ENCODE data around the gene RALY. TPM values are rescaled to one million over a fixed set of nuclear protein-coding genes. Genes with fewer than 3 reads are reported as not detected.

The RALY gene
- total RNA-seq, 6 donors from 2014 or later = 116 to 157 (median 147) TPM

DNA sequence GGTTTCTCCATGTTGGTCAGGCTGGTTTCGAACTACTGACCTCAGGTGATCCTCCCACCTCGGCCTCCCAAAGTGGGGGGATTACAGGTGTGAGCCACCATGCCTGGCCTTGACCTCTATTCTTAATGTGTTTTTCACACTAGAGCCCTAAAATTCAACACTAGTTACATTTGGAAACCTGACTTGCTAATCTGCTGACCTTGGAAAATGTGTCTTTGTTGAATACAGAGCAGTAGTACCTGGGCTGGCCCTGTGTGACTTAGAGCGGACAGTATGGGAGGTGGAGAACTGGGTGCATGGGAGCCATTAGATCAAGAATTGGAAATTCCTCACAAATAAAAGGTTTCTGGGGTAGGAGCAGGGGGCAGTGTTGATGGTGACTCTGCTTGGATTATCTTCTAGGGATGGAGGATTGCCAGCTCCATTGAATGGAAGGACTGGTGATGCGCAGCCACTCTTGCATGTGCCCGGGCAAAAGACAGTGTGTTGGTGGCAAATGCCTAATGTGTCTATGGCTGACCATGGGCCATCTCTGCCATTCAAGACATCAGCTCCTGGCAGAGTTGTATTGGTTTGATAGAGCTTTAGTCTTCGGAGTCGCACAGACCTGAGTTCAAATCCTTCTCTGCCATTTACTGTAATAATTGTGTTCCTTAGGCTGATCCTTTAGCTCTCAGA, 53.4 kb downstream of the RALY start:
- Histone ChIP-seq H3K4me1 (peaks cover 24 to 78% (median 53%) of the 10 kb centered on the region in 4 donors), H3K36me3 (no peaks in the 10 kb centered on the region), H3K27ac (no peak overlapping the region), H3K4me3 (no peak overlapping the region), H3K9me3 (no peaks in the 10 kb centered on the region), H3K27me3 (no peaks in the 10 kb centered on the region)
- WGBS, 2 donors = 96 to 98% methylated on average over 7 of the region's 7 CpGs
- ATAC-seq (ENCODE audit: low FRiP score in 2 of 2) (no peak), DNase-seq (no peak)
- no peak for TF ChIP-seq POLR2AphosphoS5 (IDR thresholded peaks at IDR 0.05)
- TF ChIP-seq EP300 (IDR thresholded peaks at IDR 0.05) = no peak
- TF ChIP-seq POLR2A (IDR thresholded peaks at IDR 0.05) = no peak
- TF ChIP-seq, protein P1, sequence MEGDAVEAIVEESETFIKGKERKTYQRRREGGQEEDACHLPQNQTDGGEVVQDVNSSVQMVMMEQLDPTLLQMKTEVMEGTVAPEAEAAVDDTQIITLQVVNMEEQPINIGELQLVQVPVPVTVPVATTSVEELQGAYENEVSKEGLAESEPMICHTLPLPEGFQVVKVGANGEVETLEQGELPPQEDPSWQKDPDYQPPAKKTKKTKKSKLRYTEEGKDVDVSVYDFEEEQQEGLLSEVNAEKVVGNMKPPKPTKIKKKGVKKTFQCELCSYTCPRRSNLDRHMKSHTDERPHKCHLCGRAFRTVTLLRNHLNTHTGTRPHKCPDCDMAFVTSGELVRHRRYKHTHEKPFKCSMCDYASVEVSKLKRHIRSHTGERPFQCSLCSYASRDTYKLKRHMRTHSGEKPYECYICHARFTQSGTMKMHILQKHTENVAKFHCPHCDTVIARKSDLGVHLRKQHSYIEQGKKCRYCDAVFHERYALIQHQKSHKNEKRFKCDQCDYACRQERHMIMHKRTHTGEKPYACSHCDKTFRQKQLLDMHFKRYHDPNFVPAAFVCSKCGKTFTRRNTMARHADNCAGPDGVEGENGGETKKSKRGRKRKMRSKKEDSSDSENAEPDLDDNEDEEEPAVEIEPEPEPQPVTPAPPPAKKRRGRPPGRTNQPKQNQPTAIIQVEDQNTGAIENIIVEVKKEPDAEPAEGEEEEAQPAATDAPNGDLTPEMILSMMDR (IDR thresholded peaks at IDR 0.05) = no peak

- Histone ChIP-seq H3K4me3 (no peak overlapping the region), H3K36me3 (no peaks in the 10 kb centered on the region), H3K27ac (no peak overlapping the region), H3K9me3 (no peaks in the 10 kb centered on the region), H3K4me1 (peaks cover 30 to 78% (median 52%) of the 10 kb centered on the region in 4 donors), H3K27me3 (no peaks in the 10 kb centered on the region)
- no peak for ATAC-seq (ENCODE audit: low FRiP score in 2 of 2)
- TF ChIP-seq EP300 (IDR thresholded peaks at IDR 0.05) (no peak), POLR2AphosphoS5 (IDR thresholded peaks at IDR 0.05) (no peak), POLR2A (IDR thresholded peaks at IDR 0.05) (no peak)
- TF ChIP-seq, protein P1 (IDR thresholded peaks at IDR 0.05) = no peak
- WGBS, 2 donors = 50 to 75% methylated on average over 4 of the region's 4 CpGs
- DNase-seq = no peak
Measured at GRCh38 chr20:34047917-34048316, 54.2 kb downstream of the RALY start.

GRCh38 chr20:34049389-34049788, 55.7 kb downstream of the RALY start:
- Histone ChIP-seq H3K9me3 (no peaks in the 10 kb centered on the region), H3K36me3 (no peaks in the 10 kb centered on the region), H3K27me3 (no peaks in the 10 kb centered on the region), H3K4me1 (peaks cover 33 to 71% (median 49%) of the 10 kb centered on the region in 4 donors), H3K27ac (no peak overlapping the region), H3K4me3 (no peak overlapping the region)
- TF ChIP-seq, protein P1 (IDR thresholded peaks at IDR 0.05) = no peak
- TF ChIP-seq EP300 (IDR thresholded peaks at IDR 0.05) = no peak
- no peak for TF ChIP-seq POLR2A (IDR thresholded peaks at IDR 0.05)
- no peak for TF ChIP-seq POLR2AphosphoS5 (IDR thresholded peaks at IDR 0.05)
- DNase-seq (no peak), ATAC-seq (ENCODE audit: low FRiP score in 2 of 2) (no peak)
- WGBS, 2 donors = 84 to 92% methylated on average over 1 of the region's 1 CpG

DNA sequence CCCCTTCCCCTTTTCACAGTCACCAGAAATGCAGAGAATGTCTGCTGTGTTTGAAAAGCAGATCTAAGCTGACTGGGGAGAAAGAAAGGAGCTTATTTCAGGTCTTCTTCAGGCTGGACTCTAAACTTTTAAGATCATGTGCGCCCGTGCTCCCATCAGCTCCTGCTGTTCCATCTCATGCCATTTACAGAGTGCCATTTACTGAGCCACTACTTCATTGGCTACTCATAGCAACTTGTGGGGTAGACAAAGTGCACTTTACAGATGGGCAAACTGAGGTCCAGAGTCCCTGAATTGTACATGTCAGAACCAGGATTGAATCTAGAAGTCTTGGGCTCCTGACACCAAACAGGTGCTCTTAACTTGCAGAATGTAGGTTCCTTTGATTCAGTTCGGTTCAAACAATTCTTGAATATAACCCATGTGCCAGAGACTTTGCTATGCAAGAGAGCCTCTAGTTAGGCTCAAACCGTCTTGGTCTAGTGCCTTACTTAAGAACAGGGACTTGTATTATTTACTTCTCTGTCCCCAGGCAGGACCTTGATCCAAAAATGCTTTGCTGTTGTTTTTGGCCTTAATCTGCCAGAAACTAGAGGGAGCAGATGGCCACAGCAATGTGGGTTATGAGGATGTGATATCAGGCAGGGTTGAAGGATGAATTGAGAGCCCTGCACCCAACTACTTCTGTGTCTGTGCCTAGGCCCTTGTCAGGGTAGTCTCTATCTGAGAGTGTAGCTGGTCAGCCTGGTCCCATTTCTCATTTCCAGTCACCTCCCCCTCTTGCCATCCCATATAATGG, 56.4 kb downstream of the RALY start:
- DNase-seq (no peak), ATAC-seq (ENCODE audit: low FRiP score in 2 of 2) (peak in 1 of 2 donors; percentile 34)
- Histone ChIP-seq H3K4me1 (peaks cover 31 to 70% (median 47%) of the 10 kb centered on the region in 4 donors), H3K9me3 (no peaks in the 10 kb centered on the region), H3K27ac (no peak overlapping the region), H3K4me3 (no peak overlapping the region), H3K36me3 (no peaks in the 10 kb centered on the region), H3K27me3 (no peaks in the 10 kb centered on the region)
- TF ChIP-seq, protein P1 (IDR thresholded peaks at IDR 0.05) = no peak
- TF ChIP-seq POLR2AphosphoS5 (IDR thresholded peaks at IDR 0.05) = no peak
- no peak for TF ChIP-seq POLR2A (IDR thresholded peaks at IDR 0.05)
- TF ChIP-seq EP300 (IDR thresholded peaks at IDR 0.05) = no peak
- 77 to 98% methylated on average over 4 of the region's 4 CpGs for WGBS, 2 donors

All from upper lobe of left lung (tissue), 6 donors.